ENCODE results near the gene PKNOX2.

Gene PKNOX2

GRCh38 chr11:125451400-125452124 is 287.0 kb downstream of the PKNOX2 start:
- no peak for DNase-seq (ENCODE audit: low read depth)
- H3K4me3 ChIP-seq (ENCODE audit: control insufficient read depth, low read depth, low read length) = no peak overlapping the region
- TF ChIP-seq, protein P1, sequence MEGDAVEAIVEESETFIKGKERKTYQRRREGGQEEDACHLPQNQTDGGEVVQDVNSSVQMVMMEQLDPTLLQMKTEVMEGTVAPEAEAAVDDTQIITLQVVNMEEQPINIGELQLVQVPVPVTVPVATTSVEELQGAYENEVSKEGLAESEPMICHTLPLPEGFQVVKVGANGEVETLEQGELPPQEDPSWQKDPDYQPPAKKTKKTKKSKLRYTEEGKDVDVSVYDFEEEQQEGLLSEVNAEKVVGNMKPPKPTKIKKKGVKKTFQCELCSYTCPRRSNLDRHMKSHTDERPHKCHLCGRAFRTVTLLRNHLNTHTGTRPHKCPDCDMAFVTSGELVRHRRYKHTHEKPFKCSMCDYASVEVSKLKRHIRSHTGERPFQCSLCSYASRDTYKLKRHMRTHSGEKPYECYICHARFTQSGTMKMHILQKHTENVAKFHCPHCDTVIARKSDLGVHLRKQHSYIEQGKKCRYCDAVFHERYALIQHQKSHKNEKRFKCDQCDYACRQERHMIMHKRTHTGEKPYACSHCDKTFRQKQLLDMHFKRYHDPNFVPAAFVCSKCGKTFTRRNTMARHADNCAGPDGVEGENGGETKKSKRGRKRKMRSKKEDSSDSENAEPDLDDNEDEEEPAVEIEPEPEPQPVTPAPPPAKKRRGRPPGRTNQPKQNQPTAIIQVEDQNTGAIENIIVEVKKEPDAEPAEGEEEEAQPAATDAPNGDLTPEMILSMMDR (conservative IDR thresholded peaks at IDR 0.05; ENCODE audit: control insufficient read depth, insufficient read depth, low read depth, low read length) = no peak

DNA sequence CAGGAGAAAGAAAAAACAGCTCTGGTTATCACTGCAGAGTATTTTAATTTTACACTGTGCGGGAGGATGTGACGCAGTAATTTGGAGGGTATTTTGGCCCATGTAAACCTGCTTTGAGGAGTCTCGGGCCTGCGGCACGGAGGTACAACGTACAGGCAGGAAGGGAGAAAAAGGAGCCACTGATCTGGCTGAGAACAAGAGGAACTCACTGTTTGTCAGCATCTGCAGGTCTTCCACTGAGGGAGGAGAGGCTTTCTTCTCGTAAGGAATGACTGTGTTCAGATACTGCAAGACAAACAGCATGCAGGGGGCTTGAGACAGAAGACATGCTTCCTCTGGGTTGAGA is 287.5 kb downstream of the PKNOX2 start:
- DNase-seq (ENCODE audit: low read depth) = no peak
- TF ChIP-seq, protein P1 (conservative IDR thresholded peaks at IDR 0.05; ENCODE audit: control insufficient read depth, insufficient read depth, low read depth, low read length) = no peak
- no peak overlapping the region for H3K4me3 ChIP-seq (ENCODE audit: control insufficient read depth, low read depth, low read length)

DNA sequence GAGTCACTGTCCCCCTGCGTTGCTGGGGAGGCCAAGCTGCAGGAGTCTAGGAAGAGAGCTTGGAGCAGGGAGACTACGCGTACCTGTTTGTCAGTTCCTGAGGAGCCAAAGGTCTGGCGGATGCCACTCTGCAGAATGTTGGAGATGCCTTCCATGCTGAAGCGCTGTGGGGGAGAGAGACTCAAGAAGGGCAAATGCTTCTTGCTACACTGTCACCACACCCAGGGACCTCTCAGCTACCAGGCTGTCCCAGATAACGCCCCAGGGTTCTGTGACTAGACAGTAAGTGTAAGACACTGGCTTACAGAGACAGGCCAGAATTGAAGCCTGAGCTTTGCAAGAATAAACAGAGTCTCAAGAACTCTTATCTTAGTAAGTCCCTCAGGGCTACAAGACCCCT is 289.5 kb downstream of the PKNOX2 start:
- DNase-seq (ENCODE audit: low read depth) = no peak
- no peak overlapping the region for H3K4me3 ChIP-seq (ENCODE audit: control insufficient read depth, low read depth, low read length)
- TF ChIP-seq, protein P1 (conservative IDR thresholded peaks at IDR 0.05; ENCODE audit: control insufficient read depth, insufficient read depth, low read depth, low read length) = no peak

GRCh38 chr11:125455851-125456250 is 291.3 kb downstream of the PKNOX2 start:
- no peak overlapping the region for H3K4me3 ChIP-seq (ENCODE audit: control insufficient read depth, low read depth, low read length)
- DNase-seq (ENCODE audit: low read depth) = no peak
- TF ChIP-seq, protein P1 (conservative IDR thresholded peaks at IDR 0.05; ENCODE audit: control insufficient read depth, insufficient read depth, low read depth, low read length) = no peak

DNA sequence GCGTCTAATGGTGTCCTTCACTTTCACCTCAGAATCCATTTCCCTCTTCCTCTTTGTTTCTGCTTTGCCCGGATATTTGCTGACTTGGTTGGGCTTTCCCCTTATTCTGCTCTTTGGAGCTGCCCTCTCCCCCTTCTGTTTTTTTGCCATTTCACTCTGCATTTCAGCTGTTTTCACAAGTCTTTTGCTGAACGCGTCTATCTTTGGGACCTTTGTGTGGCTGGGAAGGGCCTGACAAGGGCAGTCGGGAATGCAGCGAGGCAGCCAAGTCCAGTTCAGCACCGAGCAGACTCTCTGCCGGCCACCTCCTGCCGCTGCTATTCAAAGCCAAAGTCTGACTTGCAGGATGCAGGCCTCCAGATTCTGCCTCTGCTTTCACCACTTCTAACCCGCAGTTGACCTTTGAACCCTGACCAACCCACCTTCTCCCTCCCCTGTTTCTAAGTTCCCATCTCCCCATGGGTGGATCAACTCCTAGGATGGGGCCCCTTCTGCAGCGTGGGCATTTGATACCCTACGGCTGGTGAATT is 293.3 kb downstream of the PKNOX2 start:
- no peak overlapping the region for H3K4me3 ChIP-seq (ENCODE audit: control insufficient read depth, low read depth, low read length)
- peak; percentile 58 for DNase-seq (ENCODE audit: low read depth)
- TF ChIP-seq, protein P1 (conservative IDR thresholded peaks at IDR 0.05; ENCODE audit: control insufficient read depth, insufficient read depth, low read depth, low read length) = no peak

DNA sequence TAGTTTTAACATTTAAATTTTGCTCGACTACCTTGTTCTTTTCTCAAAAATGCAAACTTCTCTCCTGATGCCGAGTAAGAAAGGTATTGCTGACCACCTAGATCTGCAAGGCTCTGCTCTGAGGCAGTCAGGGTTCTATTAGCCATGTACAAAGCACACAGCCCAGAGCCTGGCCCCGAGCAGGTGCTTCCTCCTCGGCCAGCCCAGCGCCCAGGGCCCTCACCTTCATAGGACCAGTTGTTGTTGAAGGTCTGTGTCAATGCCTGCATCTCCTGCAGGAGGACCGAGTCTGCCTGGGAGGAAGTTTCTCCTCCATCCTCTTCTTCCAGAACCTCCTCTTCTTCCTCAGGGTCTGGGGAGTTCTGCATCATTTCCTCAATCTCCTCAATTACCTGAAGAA is 295.7 kb downstream of the PKNOX2 start:
- H3K4me3 ChIP-seq (ENCODE audit: control insufficient read depth, low read depth, low read length) = no peak overlapping the region
- no peak for DNase-seq (ENCODE audit: low read depth)
- TF ChIP-seq, protein P1 (conservative IDR thresholded peaks at IDR 0.05; ENCODE audit: control insufficient read depth, insufficient read depth, low read depth, low read length) = no peak

All from fibroblast of mammary gland (primary cell).